GM12801 (cell line): ENCODE results near the gene HTR7.

ENCODE experiments used
- TF ChIP-seq, protein P1 (sequence below): IDR thresholded peaks from one replicate; pipeline ENCODE4 v1.5.1; 2011; ENCODE audit warnings: control low read depth; ENCODE audit not compliant: insufficient read length; ENCODE audit errors: extremely low read depth

The HTR7 gene

DNA sequence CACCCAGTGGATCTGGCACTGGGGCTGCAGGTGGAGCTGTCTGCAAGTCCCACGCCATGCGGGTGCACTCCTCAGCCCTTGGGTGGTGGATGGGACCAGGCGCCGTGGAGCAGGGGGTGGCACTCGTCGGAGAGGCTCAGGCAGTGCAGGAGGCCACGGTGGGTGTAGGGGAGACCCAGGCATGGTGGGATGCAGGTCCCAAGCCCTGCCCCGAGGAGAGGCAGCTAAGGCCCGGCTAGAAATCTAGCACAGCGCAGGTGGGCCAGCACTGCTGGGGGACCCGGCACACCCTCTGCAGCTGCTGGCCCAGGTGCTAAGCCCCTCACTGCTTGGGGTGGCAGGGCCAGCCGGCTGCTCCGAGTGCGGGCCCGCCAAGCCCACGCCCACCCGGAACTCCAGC, 25.7 kb downstream of the HTR7 start:
- TF ChIP-seq, protein P1, sequence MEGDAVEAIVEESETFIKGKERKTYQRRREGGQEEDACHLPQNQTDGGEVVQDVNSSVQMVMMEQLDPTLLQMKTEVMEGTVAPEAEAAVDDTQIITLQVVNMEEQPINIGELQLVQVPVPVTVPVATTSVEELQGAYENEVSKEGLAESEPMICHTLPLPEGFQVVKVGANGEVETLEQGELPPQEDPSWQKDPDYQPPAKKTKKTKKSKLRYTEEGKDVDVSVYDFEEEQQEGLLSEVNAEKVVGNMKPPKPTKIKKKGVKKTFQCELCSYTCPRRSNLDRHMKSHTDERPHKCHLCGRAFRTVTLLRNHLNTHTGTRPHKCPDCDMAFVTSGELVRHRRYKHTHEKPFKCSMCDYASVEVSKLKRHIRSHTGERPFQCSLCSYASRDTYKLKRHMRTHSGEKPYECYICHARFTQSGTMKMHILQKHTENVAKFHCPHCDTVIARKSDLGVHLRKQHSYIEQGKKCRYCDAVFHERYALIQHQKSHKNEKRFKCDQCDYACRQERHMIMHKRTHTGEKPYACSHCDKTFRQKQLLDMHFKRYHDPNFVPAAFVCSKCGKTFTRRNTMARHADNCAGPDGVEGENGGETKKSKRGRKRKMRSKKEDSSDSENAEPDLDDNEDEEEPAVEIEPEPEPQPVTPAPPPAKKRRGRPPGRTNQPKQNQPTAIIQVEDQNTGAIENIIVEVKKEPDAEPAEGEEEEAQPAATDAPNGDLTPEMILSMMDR, result no peak

DNA sequence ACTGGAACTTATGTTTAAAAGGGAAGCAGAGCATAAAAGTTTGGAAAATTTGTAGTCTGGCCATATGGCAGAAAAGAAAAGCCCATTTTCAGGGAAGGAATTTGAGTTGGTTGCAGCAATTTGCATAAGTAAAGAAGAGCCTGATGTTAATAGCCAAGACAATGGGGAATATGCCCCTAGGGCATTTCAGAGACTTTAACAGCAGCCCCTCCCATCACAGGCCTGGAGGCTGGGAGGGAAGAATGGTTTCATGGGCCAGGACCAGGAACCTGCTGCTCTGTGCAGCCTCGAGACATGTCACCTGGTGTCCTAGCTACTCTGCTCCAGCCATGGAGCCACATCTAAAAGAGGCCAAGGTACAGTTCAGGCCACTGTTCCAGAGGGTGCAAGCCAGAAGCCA, 35.3 kb downstream of the HTR7 start:
- TF ChIP-seq, protein P1, result no peak

DNA sequence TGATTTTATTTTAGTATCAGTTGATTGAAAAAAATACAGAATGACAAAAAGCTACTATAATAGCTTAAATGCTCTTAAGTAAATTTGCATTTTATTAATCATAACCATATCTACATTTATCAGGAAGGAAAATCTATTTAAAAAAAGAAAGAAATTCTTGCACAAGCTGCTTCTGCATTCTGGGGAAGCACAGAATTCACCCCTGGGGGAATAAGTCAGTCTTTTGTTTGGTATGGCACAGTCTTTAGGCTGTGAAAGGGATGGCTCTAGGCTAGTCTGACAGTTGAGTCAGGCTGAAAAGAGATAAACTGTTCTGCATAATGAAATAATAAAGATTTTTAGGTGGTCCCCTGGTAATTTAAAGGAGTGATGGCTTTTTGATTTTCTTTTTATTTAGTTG, 37.9 kb downstream of the HTR7 start:
- TF ChIP-seq, protein P1, result no peak

DNA sequence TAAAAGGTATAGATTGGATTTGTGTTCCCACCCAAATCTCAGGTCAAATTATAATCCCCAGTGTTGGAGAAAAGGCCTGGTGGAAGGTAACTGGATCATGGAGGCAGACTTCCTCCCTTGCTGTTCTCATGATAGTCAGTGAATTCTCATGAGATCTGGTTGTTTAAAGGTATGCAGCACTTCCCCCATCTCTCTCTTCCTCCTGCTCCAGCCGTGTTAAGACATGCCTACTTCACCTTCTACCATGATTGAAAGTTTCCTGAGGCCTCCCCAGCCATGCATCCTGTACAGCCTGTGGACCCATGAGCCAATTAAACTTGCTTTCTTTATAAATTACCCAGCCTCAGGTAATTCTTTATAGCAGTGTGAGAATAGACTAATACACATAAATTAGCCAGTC, 39.1 kb downstream of the HTR7 start:
- TF ChIP-seq, protein P1, result no peak

DNA sequence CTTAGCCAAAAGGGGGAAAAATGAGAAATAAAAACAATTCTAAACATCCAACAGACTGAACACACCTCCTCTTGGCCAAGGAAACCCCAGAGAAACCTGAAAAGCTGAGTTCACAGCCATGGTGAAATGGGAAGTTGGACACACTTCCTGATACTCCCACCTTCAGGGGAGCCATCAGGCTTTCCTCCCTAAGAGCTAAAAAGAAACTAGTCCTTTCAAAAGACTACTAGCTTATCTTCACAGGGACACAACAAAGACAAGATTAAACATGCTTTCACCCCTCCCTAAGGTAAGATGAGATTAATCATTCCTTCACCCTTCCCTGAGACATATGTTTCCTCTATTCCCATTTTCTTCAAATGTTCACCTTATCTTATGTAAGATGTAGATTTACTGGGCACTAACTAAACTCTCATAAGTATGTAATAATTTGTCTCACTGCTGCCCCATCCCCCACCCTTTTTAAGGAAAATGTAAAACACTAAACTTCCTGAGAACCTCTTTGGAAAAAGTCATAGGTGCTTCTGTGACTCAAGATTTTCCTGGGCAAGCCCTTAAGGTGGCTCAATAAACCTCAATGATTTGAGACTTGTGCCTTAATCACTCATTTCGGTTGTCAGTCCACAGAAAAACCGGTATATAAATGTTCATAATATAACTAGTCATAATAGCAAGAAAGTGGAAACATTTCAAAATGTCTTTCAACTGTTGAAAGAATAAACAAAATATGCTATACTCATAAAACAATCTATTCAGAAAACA, 40.5 kb downstream of the HTR7 start:
- TF ChIP-seq, protein P1, result no peak

DNA sequence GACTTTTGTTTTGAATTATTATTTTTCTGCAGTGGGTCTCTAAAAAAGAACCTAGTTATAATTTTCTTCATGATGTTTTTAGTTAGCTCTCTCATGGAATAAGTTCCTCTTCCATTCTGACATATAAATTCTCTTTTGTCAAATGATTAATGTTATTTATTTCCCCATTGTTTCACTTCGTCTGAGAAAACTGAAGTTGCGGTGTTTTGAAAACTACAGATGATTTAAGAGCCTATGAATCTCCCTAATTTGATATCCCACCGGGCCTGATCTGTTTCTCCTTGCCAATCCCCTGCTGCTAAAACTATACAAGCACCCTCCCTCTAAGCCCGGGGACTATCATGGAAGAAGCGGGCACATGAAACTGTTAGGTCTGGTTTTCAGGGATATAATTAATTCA, 41.4 kb downstream of the HTR7 start:
- TF ChIP-seq, protein P1, result no peak

DNA sequence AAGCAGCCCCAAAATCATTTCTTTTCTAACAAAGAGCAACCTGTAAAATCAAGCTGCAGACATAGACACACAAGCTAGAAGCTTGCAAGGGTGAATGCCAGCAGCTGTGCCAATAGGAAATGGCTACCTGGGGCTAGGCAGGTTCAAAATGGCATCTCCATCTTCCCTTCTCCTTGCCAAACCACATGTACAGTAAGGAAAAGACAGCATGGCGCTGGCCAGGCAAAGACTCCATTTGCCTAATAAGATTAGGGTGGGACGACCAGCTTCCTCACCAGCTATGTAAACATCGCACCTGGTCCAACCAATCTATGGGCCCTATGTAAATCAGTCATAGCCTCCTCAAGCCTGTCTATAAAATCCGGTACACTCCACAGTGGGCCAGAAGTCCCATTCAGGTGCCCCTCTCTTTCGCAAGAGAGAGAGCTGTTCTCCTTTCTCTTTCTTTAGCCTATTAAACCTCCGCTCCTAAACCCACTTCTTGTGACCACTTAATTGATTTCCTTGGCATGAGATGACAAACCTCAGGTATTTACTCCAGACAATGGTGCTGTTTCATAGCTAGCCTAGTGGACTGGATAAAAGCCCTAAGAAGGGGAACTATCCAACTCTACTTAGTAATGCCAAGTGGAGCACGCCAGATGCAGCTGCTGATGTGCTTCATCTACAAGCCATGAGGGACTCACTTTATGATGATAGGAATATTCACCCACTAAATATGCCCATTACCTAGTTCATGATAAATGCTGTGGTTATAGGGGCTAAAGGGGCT, 44.1 kb downstream of the HTR7 start:
- TF ChIP-seq, protein P1, result no peak
